Karpas-422 (cell line): Measurements from ENCODE around the gene P2RX1. TPM values are rescaled to one million over a fixed set of nuclear protein-coding genes. Genes with fewer than 3 reads are reported as not detected.

Experiments used
- DNase-seq: peaks from one replicate; pipeline ENCODE4 v3.0.0-alpha.2; 2015
- H2AFZ ChIP-seq: fragments of 200-600 bp; sonication (generic); 2 replicates; pipeline ENCODE4 v1.6.1; 2014; ENCODE audit warnings: antibody characterized with exemption, low read length, mixed read lengths
- H3K27ac ChIP-seq: fragments of 200-600 bp; sonication (generic); 2 replicates; pipeline ENCODE4 v1.5.1; 2014; ENCODE audit warnings: mild to moderate bottlenecking, low read length, moderate library complexity
- H3K27me3 ChIP-seq: fragments of 200-600 bp; sonication (generic); 2 replicates; pipeline ENCODE4 v1.6.1; 2014; ENCODE audit warnings: low read length, mixed read lengths
- H3K36me3 ChIP-seq: fragments of 200-600 bp; sonication (generic); 2 replicates; pipeline ENCODE4 v1.6.1; 2014; ENCODE audit warnings: low read length, mixed read lengths; ENCODE audit not compliant: insufficient read depth
- H3K4me1 ChIP-seq: fragments of 200-600 bp; sonication (generic); 2 replicates; pipeline ENCODE4 v1.6.1; 2014; ENCODE audit warnings: mild to moderate bottlenecking, low read length, mixed read lengths
- H3K4me2 ChIP-seq: fragments of 200-600 bp; sonication (generic); 2 replicates; pipeline ENCODE4 v1.6.1; 2014; ENCODE audit warnings: low read length, low read depth, mild to moderate bottlenecking; ENCODE audit not compliant: poor library complexity, severe bottlenecking
- H3K4me3 ChIP-seq: fragments of 200-600 bp; sonication (generic); 2 replicates; pipeline ENCODE4 v1.5.1; 2014; ENCODE audit warnings: mild to moderate bottlenecking, antibody characterized with exemption, low read length, mixed read lengths
- H3K79me2 ChIP-seq: fragments of 200-600 bp; sonication (generic); 2 replicates; pipeline ENCODE4 v1.6.1; 2014; ENCODE audit warnings: mild to moderate bottlenecking, low read length, mixed read lengths
- H3K9ac ChIP-seq: fragments of 200-600 bp; sonication (generic); 2 replicates; pipeline ENCODE4 v1.6.0; 2014; ENCODE audit warnings: low read length
- H3K9me2 ChIP-seq: fragments of 200-600 bp; sonication (generic), shearing (Covaris generic); replicated peaks from 2 replicates; pipeline ENCODE4 v1.6.0; 2014; ENCODE audit warnings: mild to moderate bottlenecking, low read length, moderate library complexity; ENCODE audit not compliant: insufficient read depth
- H3K9me3 ChIP-seq: fragments of 300-700, 200-600 bp; sonication (generic); 2 replicates; pipeline ENCODE4 v1.6.1; 2014; ENCODE audit warnings: low read length, mixed read lengths
- H4K20me1 ChIP-seq: fragments of 200-600 bp; sonication (generic); 2 replicates; pipeline ENCODE4 v1.6.1; 2014; ENCODE audit warnings: mild to moderate bottlenecking, antibody characterized with exemption, low read length, low read depth; ENCODE audit not compliant: insufficient read depth
- total RNA-seq: library from RNA; depleted of rRNA; stranded (reverse); fragments of >200 nt; shearing (Covaris generic); gene quantifications from 2 replicates; pipeline ENCODE4 v1.2.3, GENCODE V29; 2014; ENCODE audit warnings: low replicate concordance

The P2RX1 gene
- total RNA-seq, 1 experiment from 2014 or later, result not detected

DNA sequence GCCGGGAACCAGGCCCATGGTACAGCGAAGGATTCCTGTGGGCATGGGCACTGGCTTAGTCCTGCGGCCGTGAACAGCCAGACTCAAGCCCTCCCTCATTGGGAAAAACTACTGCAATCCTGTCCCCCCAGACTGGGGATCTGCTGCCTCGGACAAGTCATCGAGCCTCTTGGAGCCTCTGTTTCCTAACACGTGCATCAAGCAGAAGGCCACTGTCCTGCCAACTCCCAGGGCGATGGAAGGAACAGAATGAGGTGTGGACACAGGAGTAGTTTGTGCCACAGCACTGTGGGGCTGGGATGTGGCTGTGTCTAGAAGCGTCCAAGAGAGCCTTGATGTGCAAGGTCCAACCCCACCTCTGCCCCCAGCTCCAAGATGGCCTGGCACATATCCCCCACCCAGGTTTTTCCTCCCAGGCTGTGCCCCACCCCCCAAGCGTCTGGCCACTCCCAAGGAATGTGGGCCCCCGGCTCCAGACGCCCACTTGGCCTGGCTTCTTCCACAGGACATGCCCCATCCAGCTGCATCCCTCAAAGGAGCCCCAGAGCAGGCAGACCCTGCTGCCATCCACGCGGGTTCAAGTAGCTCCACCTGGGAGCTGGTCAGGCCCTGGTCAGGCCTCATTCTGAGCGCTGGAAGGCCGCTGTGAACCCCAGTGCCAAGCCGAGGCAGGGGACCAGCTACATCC, 26.8 kb downstream of the P2RX1 start:
- Histone ChIP-seq H3K4me1 (peaks cover 34% of the 10 kb centered on the region), H3K4me3 (no peak overlapping the region), H2AFZ (no peak overlapping the region), H3K27me3 (no peaks in the 10 kb centered on the region), H3K27ac (no peak overlapping the region), H3K9me2 (no peaks in the 10 kb centered on the region), H3K79me2 (no peaks in the 10 kb centered on the region), H3K36me3 (no peaks in the 10 kb centered on the region), H3K9me3 (no peaks in the 10 kb centered on the region), H4K20me1 (peaks cover 11% of the 10 kb centered on the region; the same call in 1 of the 2 replicates), H3K4me2 (peak overlapping the region; percentile 17), H3K9ac (no peak overlapping the region)
- no peak for DNase-seq

GRCh38 chr17:3888343-3889171, 27.7 kb downstream of the P2RX1 start:
- Histone ChIP-seq H3K9ac (no peak overlapping the region), H3K4me1 (peaks cover 34% of the 10 kb centered on the region), H3K27ac (no peak overlapping the region), H4K20me1 (peaks cover 11% of the 10 kb centered on the region; the same call in 1 of the 2 replicates), H3K9me2 (no peaks in the 10 kb centered on the region), H3K79me2 (no peaks in the 10 kb centered on the region), H3K9me3 (no peaks in the 10 kb centered on the region), H2AFZ (no peak overlapping the region), H3K4me2 (no peak overlapping the region), H3K4me3 (no peak overlapping the region), H3K36me3 (no peaks in the 10 kb centered on the region), H3K27me3 (no peaks in the 10 kb centered on the region)
- no peak for DNase-seq

DNA sequence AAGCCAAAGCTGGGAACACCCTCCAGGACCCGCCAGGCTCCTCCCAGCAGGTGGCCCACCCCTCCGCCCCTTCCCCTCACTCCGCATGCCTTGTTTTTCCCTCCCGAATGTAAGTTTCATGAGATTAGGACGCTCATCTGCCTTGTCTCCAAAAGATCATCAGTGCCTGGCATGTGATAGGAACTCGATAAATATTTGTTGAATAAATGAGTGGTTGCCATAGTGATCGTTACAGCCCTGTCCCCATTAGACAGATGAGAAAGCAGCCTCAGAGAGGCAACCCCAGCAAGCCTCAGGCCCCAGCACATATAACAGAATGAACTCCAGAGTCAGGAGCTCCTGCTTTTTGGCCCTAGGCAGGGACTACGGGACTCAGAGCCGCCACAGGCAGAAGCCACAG, 28.5 kb downstream of the P2RX1 start:
- no peak overlapping the region for H2AFZ ChIP-seq
- DNase-seq, result peak; percentile 54
- no peaks in the 10 kb centered on the region for H3K9me2 ChIP-seq
- no peaks in the 10 kb centered on the region for H3K79me2 ChIP-seq
- no peaks in the 10 kb centered on the region for H3K27me3 ChIP-seq
- peaks cover 15% of the 10 kb centered on the region; the same call in 1 of the 2 replicates for H4K20me1 ChIP-seq
- no peak overlapping the region for H3K27ac ChIP-seq
- H3K9me3 ChIP-seq, result no peaks in the 10 kb centered on the region
- H3K9ac ChIP-seq, result no peak overlapping the region
- no peak overlapping the region for H3K4me3 ChIP-seq
- no peak overlapping the region for H3K4me2 ChIP-seq
- no peaks in the 10 kb centered on the region for H3K36me3 ChIP-seq
- peaks cover 30% of the 10 kb centered on the region for H3K4me1 ChIP-seq

DNA sequence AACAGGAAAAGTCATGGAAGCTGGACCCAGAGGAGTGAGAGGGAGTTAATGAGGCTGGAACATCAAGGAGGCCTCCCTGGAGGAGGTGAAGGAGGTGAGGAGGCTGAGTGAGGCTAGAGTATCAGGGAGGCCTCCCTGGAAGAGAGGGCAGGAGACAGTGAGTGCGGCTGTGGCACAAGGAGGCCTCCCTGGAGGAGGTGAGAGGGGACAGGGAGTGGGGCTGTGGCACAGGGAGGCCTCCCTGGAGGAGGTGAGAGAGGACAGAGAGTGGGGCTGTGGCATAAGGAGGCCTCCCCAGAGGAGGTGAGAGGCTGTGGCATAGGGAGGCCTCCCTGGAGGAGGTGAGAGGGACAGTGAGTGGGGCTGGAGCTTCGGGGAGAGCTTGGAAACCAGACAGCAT, 28.9 kb downstream of the P2RX1 start:
- peaks cover 27% of the 10 kb centered on the region for H3K4me1 ChIP-seq
- peaks cover 15% of the 10 kb centered on the region; the same call in 1 of the 2 replicates for H4K20me1 ChIP-seq
- no peaks in the 10 kb centered on the region for H3K36me3 ChIP-seq
- H3K27me3 ChIP-seq, result no peaks in the 10 kb centered on the region
- DNase-seq, result no peak
- no peaks in the 10 kb centered on the region for H3K79me2 ChIP-seq
- no peak overlapping the region for H3K9ac ChIP-seq
- H3K4me2 ChIP-seq, result no peak overlapping the region
- no peak overlapping the region for H3K4me3 ChIP-seq
- no peaks in the 10 kb centered on the region for H3K9me3 ChIP-seq
- no peaks in the 10 kb centered on the region for H3K9me2 ChIP-seq
- H3K27ac ChIP-seq, result no peak overlapping the region
- H2AFZ ChIP-seq, result no peak overlapping the region

DNA sequence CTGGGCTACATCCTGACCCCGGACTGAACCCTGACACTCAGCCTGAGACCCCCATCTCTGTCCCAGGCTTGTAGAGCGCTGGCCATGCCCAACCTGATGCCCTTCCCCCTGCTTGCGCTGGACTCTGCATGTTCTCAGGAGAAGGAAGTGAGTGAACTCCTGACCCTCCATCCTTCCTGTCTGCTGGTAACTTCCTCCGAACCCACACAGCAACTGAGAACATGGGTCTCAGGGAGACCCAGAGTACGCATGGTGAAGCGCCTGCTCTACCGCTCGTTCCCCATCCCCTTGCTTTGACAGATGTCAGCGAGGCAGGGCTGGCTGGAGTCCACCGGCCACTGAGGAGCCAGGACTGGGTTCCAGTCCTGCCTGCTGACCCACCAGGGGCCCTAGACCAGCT, 29.5 kb downstream of the P2RX1 start:
- no peak for DNase-seq
- no peak overlapping the region for H3K27ac ChIP-seq
- peaks cover 21% of the 10 kb centered on the region for H3K4me1 ChIP-seq
- no peak overlapping the region for H3K4me2 ChIP-seq
- H4K20me1 ChIP-seq, result peaks cover 15% of the 10 kb centered on the region; the same call in 1 of the 2 replicates
- no peaks in the 10 kb centered on the region for H3K36me3 ChIP-seq
- no peaks in the 10 kb centered on the region for H3K27me3 ChIP-seq
- no peak overlapping the region for H3K4me3 ChIP-seq
- no peaks in the 10 kb centered on the region for H3K9me3 ChIP-seq
- H3K9me2 ChIP-seq, result no peaks in the 10 kb centered on the region
- H3K79me2 ChIP-seq, result no peaks in the 10 kb centered on the region
- H3K9ac ChIP-seq, result no peak overlapping the region
- no peak overlapping the region for H2AFZ ChIP-seq

DNA sequence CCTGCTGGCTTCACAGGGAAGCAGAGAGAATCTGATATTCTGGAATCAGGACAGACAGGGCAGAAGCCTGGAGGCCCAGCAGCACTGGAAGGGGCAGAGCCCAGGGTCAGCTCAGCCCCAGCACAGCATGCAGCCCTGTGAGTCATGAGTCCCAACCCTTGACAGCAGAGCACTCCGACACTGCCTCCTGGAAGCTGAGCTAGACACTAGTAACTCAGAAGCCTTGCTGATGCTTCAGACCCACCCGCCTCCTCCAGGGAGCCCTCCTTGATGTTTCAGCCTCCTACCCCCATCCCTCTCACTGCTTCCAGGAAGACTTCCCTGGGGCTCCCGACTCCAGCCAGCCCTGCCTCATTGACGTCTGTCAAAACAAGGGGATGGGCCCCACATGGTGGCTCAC, 30.3 kb downstream of the P2RX1 start:
- Histone ChIP-seq H4K20me1 (peaks cover 8% of the 10 kb centered on the region; the same call in 1 of the 2 replicates), H3K9me3 (no peaks in the 10 kb centered on the region), H3K36me3 (no peaks in the 10 kb centered on the region), H2AFZ (no peak overlapping the region), H3K27ac (no peak overlapping the region), H3K27me3 (no peaks in the 10 kb centered on the region), H3K9ac (no peak overlapping the region), H3K9me2 (no peaks in the 10 kb centered on the region), H3K4me2 (no peak overlapping the region), H3K79me2 (no peaks in the 10 kb centered on the region), H3K4me1 (peaks cover 15% of the 10 kb centered on the region), H3K4me3 (no peak overlapping the region)
- DNase-seq, result no peak

- Histone ChIP-seq H2AFZ (no peak overlapping the region), H3K4me2 (no peak overlapping the region), H3K9ac (no peak overlapping the region), H3K4me1 (peaks cover 8% of the 10 kb centered on the region), H3K27me3 (no peaks in the 10 kb centered on the region), H3K79me2 (no peaks in the 10 kb centered on the region), H3K4me3 (no peak overlapping the region), H3K27ac (no peak overlapping the region), H3K9me3 (no peaks in the 10 kb centered on the region), H4K20me1 (0 out of 2 replicates have a peak, but pooled peaks cover 4% of the 10 kb centered on the region), H3K36me3 (no peaks in the 10 kb centered on the region), H3K9me2 (no peaks in the 10 kb centered on the region)
- no peak for DNase-seq
Observed at GRCh38 chr17:3885271-3885670, 31.0 kb downstream of the P2RX1 start.

DNA sequence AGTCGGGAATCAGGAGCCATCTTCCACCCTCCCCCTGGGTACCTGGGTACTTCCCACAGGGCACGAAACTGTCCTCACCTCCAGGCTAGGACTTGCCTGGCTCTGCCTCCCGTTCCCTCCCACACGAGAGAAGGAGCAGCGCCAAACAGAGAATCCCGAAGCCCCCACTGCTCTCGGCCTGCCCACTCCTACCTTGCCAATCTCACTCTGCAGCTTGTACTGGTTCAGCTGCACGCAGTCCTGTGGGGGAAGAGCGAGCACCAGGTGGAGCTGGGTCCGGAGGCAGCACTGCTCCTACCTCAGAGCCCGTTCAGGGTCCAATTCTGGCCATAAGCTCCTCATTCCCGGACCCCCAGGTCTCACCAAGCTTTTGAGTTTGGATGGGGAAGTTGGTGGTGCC, 32.1 kb downstream of the P2RX1 start:
- Histone ChIP-seq H3K9ac (no peak overlapping the region), H3K4me1 (no peaks in the 10 kb centered on the region), H3K4me2 (no peak overlapping the region), H3K9me2 (no peaks in the 10 kb centered on the region), H2AFZ (no peak overlapping the region), H3K27me3 (no peaks in the 10 kb centered on the region), H4K20me1 (0 out of 2 replicates have a peak, but pooled peaks cover 4% of the 10 kb centered on the region), H3K36me3 (no peaks in the 10 kb centered on the region), H3K27ac (no peak overlapping the region), H3K79me2 (no peaks in the 10 kb centered on the region), H3K9me3 (no peaks in the 10 kb centered on the region), H3K4me3 (no peak overlapping the region)
- DNase-seq, result no peak
